ENCODE results near the gene TAGLN. TPM values are rescaled to one million over a fixed set of nuclear protein-coding genes. Genes with fewer than 3 reads are reported as not detected.

The TAGLN gene
- polyA plus RNA-seq, 1 experiment = 6,322 TPM

GRCh38 chr11:117251506-117251905 is 52.3 kb downstream of the TAGLN start:
- Histone ChIP-seq H3K4me3 (ENCODE audit: low read depth, low read length) (no peak overlapping the region), H3K36me3 (ENCODE audit: control insufficient read depth, insufficient read depth, low read length) (peaks cover 1% of the 10 kb centered on the region; the same call in 1 of the 2 replicates), H3K27me3 (ENCODE audit: control insufficient read depth, insufficient read depth, low read length) (no peaks in the 10 kb centered on the region)
- no peak for DNase-seq (ENCODE audit: low read depth)
- ChIA-PET CTCF (no interaction called here), POLR2A (no interaction called here)
- TF ChIP-seq, protein P1, sequence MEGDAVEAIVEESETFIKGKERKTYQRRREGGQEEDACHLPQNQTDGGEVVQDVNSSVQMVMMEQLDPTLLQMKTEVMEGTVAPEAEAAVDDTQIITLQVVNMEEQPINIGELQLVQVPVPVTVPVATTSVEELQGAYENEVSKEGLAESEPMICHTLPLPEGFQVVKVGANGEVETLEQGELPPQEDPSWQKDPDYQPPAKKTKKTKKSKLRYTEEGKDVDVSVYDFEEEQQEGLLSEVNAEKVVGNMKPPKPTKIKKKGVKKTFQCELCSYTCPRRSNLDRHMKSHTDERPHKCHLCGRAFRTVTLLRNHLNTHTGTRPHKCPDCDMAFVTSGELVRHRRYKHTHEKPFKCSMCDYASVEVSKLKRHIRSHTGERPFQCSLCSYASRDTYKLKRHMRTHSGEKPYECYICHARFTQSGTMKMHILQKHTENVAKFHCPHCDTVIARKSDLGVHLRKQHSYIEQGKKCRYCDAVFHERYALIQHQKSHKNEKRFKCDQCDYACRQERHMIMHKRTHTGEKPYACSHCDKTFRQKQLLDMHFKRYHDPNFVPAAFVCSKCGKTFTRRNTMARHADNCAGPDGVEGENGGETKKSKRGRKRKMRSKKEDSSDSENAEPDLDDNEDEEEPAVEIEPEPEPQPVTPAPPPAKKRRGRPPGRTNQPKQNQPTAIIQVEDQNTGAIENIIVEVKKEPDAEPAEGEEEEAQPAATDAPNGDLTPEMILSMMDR (IDR thresholded peaks at IDR 0.05; ENCODE audit: insufficient read depth, low read depth, low read length) = no peak

GRCh38 chr11:117255966-117256365 is 56.8 kb downstream of the TAGLN start:
- no peak for DNase-seq (ENCODE audit: low read depth)
- H3K27me3 ChIP-seq (ENCODE audit: control insufficient read depth, insufficient read depth, low read length) = no peaks in the 10 kb centered on the region
- CTCF ChIA-PET = interaction anchor here (1.0 kb wide), 1 partner anchor 30 kb away, joined by 3 read pairs; no protein-coding TSS in a partner anchor
- no peak overlapping the region for H3K4me3 ChIP-seq (ENCODE audit: low read depth, low read length)
- H3K36me3 ChIP-seq (ENCODE audit: control insufficient read depth, insufficient read depth, low read length) = peaks cover 1% of the 10 kb centered on the region; the same call in 1 of the 2 replicates
- TF ChIP-seq, protein P1 (IDR thresholded peaks at IDR 0.05; ENCODE audit: insufficient read depth, low read depth, low read length) = no peak
- POLR2A ChIA-PET = no interaction called here

DNA sequence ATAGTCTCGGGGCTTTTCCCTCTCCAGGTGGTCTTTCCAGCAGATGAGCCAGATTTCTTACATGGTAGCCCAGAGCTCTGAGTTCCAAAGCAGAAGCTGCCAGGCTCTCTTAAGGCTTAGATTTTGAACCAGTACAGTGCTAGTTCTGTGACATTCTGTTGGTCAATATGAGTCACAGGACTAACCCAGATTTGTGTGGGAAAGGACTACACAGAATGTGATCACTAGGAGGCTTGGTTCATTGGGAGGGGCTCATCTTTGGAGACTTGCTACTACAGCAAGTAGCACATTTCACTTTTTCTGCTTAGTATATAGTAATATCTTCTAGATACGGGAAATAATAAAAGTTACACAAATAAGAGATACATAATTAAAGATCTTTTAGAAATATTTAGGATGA is 57.4 kb downstream of the TAGLN start:
- ChIA-PET CTCF (interaction anchor here (1.0 kb wide), 1 partner anchor 30 kb away, joined by 3 read pairs; no protein-coding TSS in a partner anchor), POLR2A (no interaction called here)
- H3K4me3 ChIP-seq (ENCODE audit: low read depth, low read length) = no peak overlapping the region
- no peaks in the 10 kb centered on the region for H3K27me3 ChIP-seq (ENCODE audit: control insufficient read depth, insufficient read depth, low read length)
- TF ChIP-seq, protein P1 (IDR thresholded peaks at IDR 0.05; ENCODE audit: insufficient read depth, low read depth, low read length) = no peak
- H3K36me3 ChIP-seq (ENCODE audit: control insufficient read depth, insufficient read depth, low read length) = peaks cover 1% of the 10 kb centered on the region; the same call in 1 of the 2 replicates
- no peak for DNase-seq (ENCODE audit: low read depth)

Other genes starting within 250 kb of the TAGLN start
- gene SIK3, start 100.9 kb upstream of the TAGLN start, polyA plus RNA-seq (2011; rRNA removed) = 5.3 and 7.3 TPM in 2 replicates
- 51.2 and 52.8 TPM in 2 replicates for gene PAFAH1B2, start 55.1 kb upstream of the TAGLN start, polyA plus RNA-seq (2011; rRNA removed)
- gene SIDT2, start 20.6 kb upstream of the TAGLN start, polyA plus RNA-seq (2011; rRNA removed) = 44.4 and 71.3 TPM in 2 replicates
- gene PCSK7, start 32.7 kb downstream of the TAGLN start, polyA plus RNA-seq (2011; rRNA removed) = 20.8 and 32.8 TPM in 2 replicates
- gene RNF214, start 33.3 kb downstream of the TAGLN start, polyA plus RNA-seq (2011; rRNA removed) = 11.5 and 17.1 TPM in 2 replicates
- 3.4 and 3.8 TPM in 2 replicates for gene BACE1-AS, start 92.0 kb downstream of the TAGLN start, polyA plus RNA-seq (2011; rRNA removed)
- 47.8 and 99.6 TPM in 2 replicates for gene BACE1, start 116.9 kb downstream of the TAGLN start, polyA plus RNA-seq (2011; rRNA removed)
- 21.0 and 27.4 TPM in 2 replicates for gene CEP164, start 128.5 kb downstream of the TAGLN start, polyA plus RNA-seq (2011; rRNA removed)